GM13977 (cell line): ENCODE measurements around the gene GPR31.
A peak's percentile ranks its signal among the peaks of the same experiment; 100 is the strongest.

Experiments used
- DNase-seq: peaks from one replicate; pipeline ENCODE4 v3.0.0; 2012; ENCODE audit warnings: low spot score
- in situ Hi-C: fragments of 300-500 bp; cut with MboI; formaldehyde crosslinking; loops from one replicate; pipeline ENCODE4 v1.12.0; 2022; ENCODE audit warnings: low sequenced_read_pairs, low pct_unique_long_range_greater_than_20kb, mixed read lengths, inconsistent platforms; ENCODE audit not compliant: unreplicated experiment
- TF ChIP-seq, protein P1 (sequence below): IDR thresholded peaks from 2 replicates; pipeline ENCODE4 v1.5.1; 2012; ENCODE audit warnings: mild to moderate bottlenecking, control low read depth; ENCODE audit not compliant: insufficient read depth; ENCODE audit errors: extremely low read depth, missing control alignments

Gene GPR31

DNA sequence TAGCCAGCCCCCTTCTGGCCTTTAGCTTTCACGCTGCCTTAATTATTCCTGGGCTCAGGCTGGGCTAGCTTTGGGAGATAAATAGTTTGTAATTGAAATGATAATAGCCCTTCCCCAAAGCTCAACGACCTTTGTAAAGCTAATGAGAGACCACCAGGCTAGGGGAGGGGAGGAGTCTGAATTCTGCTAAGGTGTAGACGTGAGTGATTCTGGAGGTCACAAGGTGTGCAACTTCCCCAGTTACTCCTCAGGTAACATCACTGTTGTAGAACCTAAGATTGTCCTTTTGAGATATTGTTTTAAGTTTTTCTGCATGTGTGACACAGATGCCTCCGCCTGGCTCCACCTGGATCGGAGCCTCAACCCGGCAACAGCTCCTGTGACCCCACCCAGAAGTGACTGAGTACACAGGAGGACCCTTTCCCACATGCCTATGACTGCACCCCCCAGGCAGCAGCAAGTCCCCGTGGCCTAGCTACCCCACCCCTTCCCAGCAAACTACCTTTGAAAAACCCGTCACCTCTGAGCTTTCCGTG lies 5.8 kb upstream of the GPR31 start:
- in situ Hi-C loops = no loop called here
- DNase-seq = no peak
- TF ChIP-seq, protein P1, sequence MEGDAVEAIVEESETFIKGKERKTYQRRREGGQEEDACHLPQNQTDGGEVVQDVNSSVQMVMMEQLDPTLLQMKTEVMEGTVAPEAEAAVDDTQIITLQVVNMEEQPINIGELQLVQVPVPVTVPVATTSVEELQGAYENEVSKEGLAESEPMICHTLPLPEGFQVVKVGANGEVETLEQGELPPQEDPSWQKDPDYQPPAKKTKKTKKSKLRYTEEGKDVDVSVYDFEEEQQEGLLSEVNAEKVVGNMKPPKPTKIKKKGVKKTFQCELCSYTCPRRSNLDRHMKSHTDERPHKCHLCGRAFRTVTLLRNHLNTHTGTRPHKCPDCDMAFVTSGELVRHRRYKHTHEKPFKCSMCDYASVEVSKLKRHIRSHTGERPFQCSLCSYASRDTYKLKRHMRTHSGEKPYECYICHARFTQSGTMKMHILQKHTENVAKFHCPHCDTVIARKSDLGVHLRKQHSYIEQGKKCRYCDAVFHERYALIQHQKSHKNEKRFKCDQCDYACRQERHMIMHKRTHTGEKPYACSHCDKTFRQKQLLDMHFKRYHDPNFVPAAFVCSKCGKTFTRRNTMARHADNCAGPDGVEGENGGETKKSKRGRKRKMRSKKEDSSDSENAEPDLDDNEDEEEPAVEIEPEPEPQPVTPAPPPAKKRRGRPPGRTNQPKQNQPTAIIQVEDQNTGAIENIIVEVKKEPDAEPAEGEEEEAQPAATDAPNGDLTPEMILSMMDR = no peak

DNA sequence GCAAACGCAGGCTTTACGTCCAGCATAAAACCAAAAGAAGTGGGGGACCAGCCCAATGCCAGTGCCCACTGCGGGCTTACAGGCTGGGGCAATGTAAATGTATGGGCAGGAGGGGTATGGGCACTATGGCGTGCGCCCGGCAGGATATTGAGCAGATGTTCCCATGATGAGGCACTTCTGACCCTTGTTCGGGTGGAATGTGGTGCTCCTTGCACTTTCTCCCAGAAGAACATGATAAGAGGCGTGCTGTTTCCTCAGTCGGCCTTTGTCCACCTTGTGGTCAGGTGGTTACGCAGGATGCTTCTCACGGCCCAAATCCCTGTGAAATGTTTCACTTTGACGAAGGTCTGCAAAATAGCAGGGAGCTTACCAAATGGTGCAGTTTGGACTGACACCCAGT lies 4.8 kb upstream of the GPR31 start:
- DNase-seq = no peak
- TF ChIP-seq, protein P1 = no peak
- in situ Hi-C loops = no loop called here

DNA sequence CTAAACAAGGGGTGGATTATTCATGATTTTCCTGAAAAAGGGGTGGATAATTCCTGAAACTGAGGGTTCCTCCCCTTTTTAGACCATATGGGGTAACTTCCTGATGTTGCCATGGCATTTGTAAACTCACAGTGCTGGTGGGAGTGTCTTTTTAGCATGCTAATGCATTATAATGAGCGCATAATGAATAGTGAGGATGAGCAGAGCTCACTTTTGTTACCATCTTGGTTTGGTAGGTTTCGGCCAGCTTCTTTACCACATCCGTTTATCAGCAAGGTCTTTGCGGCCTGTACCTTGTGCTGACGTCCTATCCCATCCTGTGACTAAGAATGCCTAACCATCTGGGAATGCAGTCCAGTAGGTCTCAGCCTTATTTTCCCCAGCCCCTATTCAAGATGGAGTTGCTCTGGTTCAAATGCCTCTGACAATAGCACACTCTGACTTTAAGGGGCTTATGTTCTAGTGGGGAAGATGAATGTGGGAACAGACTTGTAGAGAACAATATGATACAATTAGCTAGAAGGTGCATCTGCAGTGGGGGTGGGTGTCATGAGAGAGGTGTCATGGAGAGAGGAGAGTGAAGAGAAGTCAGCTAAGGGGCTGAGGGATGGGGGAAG lies 4.2 kb upstream of the GPR31 start:
- no peak for DNase-seq

DNA sequence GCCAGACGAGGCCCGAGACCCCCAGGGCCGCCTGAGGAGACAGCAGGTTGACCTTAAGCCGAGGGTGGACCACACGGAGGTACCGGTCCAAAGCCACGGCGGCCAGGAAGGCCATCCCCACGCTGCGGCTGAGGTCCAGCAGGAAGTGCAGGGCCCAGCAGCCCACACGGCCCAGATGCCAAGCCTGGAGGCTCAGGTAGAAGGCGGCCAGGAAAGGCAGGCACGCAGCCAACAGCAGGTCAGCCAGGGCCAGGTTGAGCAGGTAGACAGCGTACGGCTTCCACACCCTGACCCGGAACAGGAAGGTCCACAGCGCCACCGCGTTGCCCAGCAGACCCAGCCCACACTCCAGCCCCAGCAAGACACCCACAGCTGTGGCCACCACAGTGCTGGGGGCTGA lies 366 bp downstream of the GPR31 start:
- TF ChIP-seq, protein P1 = no peak
- in situ Hi-C loops = no loop called here
- DNase-seq = no peak

More for the DNA sequence above, 4.2 kb upstream of the GPR31 start:
- in situ Hi-C loops = no loop called here
- TF ChIP-seq, protein P1 = no peak

DNA sequence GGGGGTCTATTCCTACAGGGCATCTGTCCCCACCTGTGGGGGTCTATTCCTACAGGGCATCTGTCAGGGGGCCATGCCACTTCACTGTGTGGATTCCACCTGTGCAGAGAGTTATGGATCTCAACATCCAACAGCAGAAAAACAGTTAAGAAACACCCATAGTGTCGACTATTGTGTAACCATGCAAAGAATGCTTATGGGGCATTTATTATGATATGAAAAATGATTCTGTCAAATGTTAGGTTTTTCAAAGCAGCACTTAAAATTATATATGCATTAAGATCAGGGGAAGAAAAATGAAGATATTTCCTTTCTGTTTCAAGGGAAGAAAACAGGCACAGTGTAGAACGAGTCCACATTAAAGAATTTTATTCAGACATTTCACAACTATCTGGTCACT lies 2.9 kb downstream of the GPR31 start:
- TF ChIP-seq, protein P1 = no peak
- in situ Hi-C loops = no loop called here
- no peak for DNase-seq

DNA sequence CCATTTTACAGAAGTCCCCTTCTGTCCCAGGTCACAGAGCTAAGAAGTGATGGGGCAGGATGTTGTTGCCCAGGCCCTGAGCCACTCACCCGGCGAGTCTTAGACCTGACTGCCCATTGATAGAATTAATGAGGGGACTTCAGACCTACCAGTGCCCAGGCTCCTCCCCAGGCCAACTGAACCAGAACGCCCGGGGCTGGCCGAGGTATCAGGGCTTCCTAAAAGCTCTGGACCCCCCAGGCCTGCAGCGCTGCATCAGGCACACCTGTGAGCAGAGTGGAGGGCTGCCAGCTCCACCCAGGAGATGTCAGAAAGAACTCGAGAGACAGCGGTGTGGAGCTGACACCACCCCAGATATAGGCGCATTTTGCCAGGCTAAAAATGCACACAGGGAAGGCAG lies 3.5 kb downstream of the GPR31 start:
- TF ChIP-seq, protein P1 = no peak
- no peak for DNase-seq
- in situ Hi-C loops = no loop called here

DNA sequence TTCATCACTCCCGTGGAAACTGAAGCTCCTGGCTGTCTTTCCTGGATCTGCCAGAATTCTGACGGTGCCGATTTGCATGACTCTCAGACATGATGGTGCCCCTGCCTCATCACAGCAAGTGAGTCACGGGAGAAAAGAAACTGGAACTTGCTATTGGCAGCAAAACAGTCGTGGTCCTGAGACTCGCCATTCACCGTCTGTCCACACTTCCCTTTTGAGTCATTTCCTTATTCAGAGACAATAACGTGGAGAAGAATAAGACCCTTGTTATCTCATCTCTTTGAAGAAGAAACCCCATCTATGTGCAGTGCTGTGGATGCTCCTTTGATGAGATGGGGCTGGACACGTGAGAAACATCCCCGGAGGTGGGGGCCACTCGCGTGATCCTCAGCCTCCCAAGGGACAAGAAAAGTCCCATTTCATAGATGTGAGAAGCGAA lies 4.2 kb downstream of the GPR31 start:
- TF ChIP-seq, protein P1 = no peak
- in situ Hi-C loops = no loop called here
- DNase-seq = peak; percentile 80
